ENCODE results near the gene SPDYE16. TPM values are rescaled to one million over a fixed set of nuclear protein-coding genes. Genes with fewer than 3 reads are reported as not detected.
"Not testable (repeated sequence)": the region's sequence is repeated elsewhere in the genome, so short reads cannot be mapped to it uniquely, and the experiment has no call there.

The SPDYE16 gene
- total RNA-seq, 1 experiment from 2014 or later, result not detected

DNA sequence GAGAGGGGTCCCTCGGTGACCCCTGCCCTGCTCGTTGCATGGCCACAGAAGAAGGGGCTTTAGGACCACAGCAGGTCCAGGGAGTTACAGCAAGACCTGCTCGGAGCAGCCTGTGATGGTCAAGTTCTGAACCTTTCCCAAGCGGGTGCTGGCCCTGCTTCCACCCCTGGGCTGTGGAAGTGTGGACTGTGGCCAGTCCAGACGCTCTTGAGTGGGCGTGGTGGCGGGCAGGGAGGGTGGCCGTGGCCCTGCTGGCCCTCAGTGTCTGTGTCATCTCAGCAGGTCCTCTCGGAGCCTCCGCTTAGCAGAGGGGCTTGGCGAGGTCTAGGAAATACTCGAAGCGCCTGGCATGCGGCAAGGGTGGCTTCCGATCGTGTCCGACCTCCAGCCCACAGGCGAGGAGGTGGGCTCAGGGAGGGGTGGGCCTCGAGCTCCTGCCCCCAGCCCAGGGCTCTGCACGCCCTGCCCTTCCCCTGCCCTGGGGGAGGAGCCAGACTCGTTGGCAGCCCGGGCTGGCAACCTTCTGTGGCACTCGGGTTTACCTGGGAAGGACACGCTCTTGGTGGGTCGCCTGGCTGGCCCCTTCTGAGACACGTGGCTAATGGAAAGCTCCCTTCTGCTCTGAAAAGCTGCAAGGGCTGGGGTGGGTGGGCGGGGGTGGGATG lies 45.0 kb downstream of the SPDYE16 start:
- H2AK5ac ChIP-seq (ENCODE audit: insufficient read length, low read length); H2AFZ ChIP-seq (ENCODE audit: low read length); H3K56ac ChIP-seq (ENCODE audit: insufficient read length, low read depth, low read length); H3K27me3 Mint-ChIP-seq (ENCODE audit: low read depth); H4K20me1 ChIP-seq (ENCODE audit: control insufficient read depth, insufficient read depth, insufficient read length); H3K79me2 ChIP-seq (ENCODE audit: insufficient read depth, low read length); H2BK5ac ChIP-seq (ENCODE audit: insufficient read length, low read length); H3K9me3 Mint-ChIP-seq; H3K4me1 Mint-ChIP-seq; DNase-seq; H2BK20ac ChIP-seq (ENCODE audit: low read depth, low read length, poor library complexity, severe bottlenecking); H3K18ac ChIP-seq (ENCODE audit: insufficient read length, low read depth, low read length); H3K4me1 ChIP-seq (ENCODE audit: insufficient read depth, low read length); H3K23ac ChIP-seq (ENCODE audit: insufficient read length, low read depth, low read length); H3K9me3 ChIP-seq (ENCODE audit: control insufficient read depth, low read depth, low read length); H3K4me3 Mint-ChIP-seq; H3K27ac Mint-ChIP-seq; H2BK120ac ChIP-seq (ENCODE audit: low read depth, low read length, poor library complexity, severe bottlenecking); H2BK15ac ChIP-seq (ENCODE audit: low read depth, low read length); H3K9ac ChIP-seq (ENCODE audit: extremely low read depth, insufficient read length, low read length); H4K5ac ChIP-seq (ENCODE audit: insufficient read length, low read depth, low read length); H3K27me3 ChIP-seq (ENCODE audit: insufficient read depth, low read length); H3K4ac ChIP-seq (ENCODE audit: low read depth, low read length); H3K27ac ChIP-seq (ENCODE audit: insufficient read length, low read depth, low read length); H3K14ac ChIP-seq (ENCODE audit: insufficient read depth, low read length); H3K4me2 ChIP-seq (ENCODE audit: insufficient read depth, insufficient read length, low read length); H4K8ac ChIP-seq (replicated peaks; ENCODE audit: insufficient read length, low read depth, low read length); H3K79me1 ChIP-seq (ENCODE audit: insufficient read depth, low read depth, low read length, poor library complexity, severe bottlenecking); H3K23me2 ChIP-seq (ENCODE audit: insufficient read length, low read depth, low read length, poor library complexity, severe bottlenecking); H4K91ac ChIP-seq (ENCODE audit: insufficient read length, low read depth, low read length); H3T11ph ChIP-seq (ENCODE audit: low read length); H2BK12ac ChIP-seq (ENCODE audit: insufficient read length, low read depth, low read length): not testable (repeated sequence)
- peaks cover 0 to 13% (median 0%) of the 10 kb centered on the region in 3 experiments; a peak in 4 of 7 replicates for H3K36me3 Mint-ChIP-seq (ENCODE audit: insufficient read depth in 1 of 3, low read depth in 3 of 3)
- no CpG with 5 or more reads among the region's 27 CpGs for WGBS (ENCODE audit: extremely low coverage, insufficient read length, low lambda C conversion rate)

DNA sequence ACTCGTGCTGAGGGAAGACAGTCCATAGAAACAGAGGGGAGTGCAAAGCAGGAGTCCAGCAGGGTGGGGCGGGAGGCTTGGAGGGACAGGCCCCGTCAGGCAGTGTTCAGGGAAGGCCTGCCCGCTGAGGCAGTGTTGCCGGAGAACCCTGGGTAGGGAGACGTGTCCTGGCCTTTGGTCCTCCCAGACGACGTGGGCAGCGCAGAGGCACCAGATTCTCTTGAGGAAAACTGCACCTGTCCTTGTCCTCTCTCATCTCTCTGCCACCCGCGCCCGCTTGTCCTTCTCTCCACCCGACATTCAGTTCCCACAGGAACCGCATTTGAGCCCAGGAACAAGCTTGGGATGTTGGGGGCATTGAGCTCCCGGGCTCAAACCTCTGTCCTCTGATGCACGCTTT lies 47.4 kb downstream of the SPDYE16 start:
- H3K9me3 ChIP-seq (ENCODE audit: control insufficient read depth, low read depth, low read length); DNase-seq; H3K4me1 Mint-ChIP-seq; H4K5ac ChIP-seq (ENCODE audit: insufficient read length, low read depth, low read length); H3K27me3 Mint-ChIP-seq (ENCODE audit: low read depth); H3K4me3 Mint-ChIP-seq; H2BK5ac ChIP-seq (ENCODE audit: insufficient read length, low read length); H4K20me1 ChIP-seq (ENCODE audit: control insufficient read depth, insufficient read depth, insufficient read length); H3K4me2 ChIP-seq (ENCODE audit: insufficient read depth, insufficient read length, low read length); H3K9me3 Mint-ChIP-seq; H3K27ac ChIP-seq (ENCODE audit: insufficient read length, low read depth, low read length); H3K4ac ChIP-seq (ENCODE audit: low read depth, low read length); H2BK15ac ChIP-seq (ENCODE audit: low read depth, low read length); H3K18ac ChIP-seq (ENCODE audit: insufficient read length, low read depth, low read length); H3K27ac Mint-ChIP-seq; H3K14ac ChIP-seq (ENCODE audit: insufficient read depth, low read length); H3K79me2 ChIP-seq (ENCODE audit: insufficient read depth, low read length); H3K23ac ChIP-seq (ENCODE audit: insufficient read length, low read depth, low read length); H2BK12ac ChIP-seq (ENCODE audit: insufficient read length, low read depth, low read length); H3K9ac ChIP-seq (ENCODE audit: extremely low read depth, insufficient read length, low read length); H3K27me3 ChIP-seq (ENCODE audit: insufficient read depth, low read length); H3T11ph ChIP-seq (ENCODE audit: low read length); H2BK20ac ChIP-seq (ENCODE audit: low read depth, low read length, poor library complexity, severe bottlenecking); H3K36me3 Mint-ChIP-seq (ENCODE audit: insufficient read depth in 1 of 3, low read depth in 3 of 3); H2AK5ac ChIP-seq (ENCODE audit: insufficient read length, low read length); H3K23me2 ChIP-seq (ENCODE audit: insufficient read length, low read depth, low read length, poor library complexity, severe bottlenecking); H2BK120ac ChIP-seq (ENCODE audit: low read depth, low read length, poor library complexity, severe bottlenecking); H4K8ac ChIP-seq (replicated peaks; ENCODE audit: insufficient read length, low read depth, low read length); H3K79me1 ChIP-seq (ENCODE audit: insufficient read depth, low read depth, low read length, poor library complexity, severe bottlenecking); H2AFZ ChIP-seq (ENCODE audit: low read length); H3K4me1 ChIP-seq (ENCODE audit: insufficient read depth, low read length); H3K56ac ChIP-seq (ENCODE audit: insufficient read length, low read depth, low read length); H4K91ac ChIP-seq (ENCODE audit: insufficient read length, low read depth, low read length): not testable (repeated sequence)
- WGBS (ENCODE audit: extremely low coverage, insufficient read length, low lambda C conversion rate), result no CpG with 5 or more reads among the region's 16 CpGs
